ENCODE results near the gene PHGDH.
"Not testable (repeated sequence)": the region's sequence is repeated elsewhere in the genome, so short reads cannot be mapped to it uniquely, and the experiment has no call there.

The PHGDH gene

GRCh38 chr1:119681560-119681959, 30.2 kb upstream of the PHGDH start:
- no peaks in the 10 kb centered on the region for H3K36me3 ChIP-seq (ENCODE audit: insufficient read depth, low read length)
- H3K4me1 ChIP-seq (ENCODE audit: insufficient read depth, low read length), result peaks cover 19% of the 10 kb centered on the region
- H3K9ac ChIP-seq (ENCODE audit: low read depth, low read length), result no peak overlapping the region
- no peaks in the 10 kb centered on the region for H3K9me3 ChIP-seq (ENCODE audit: control insufficient read depth, insufficient read depth, low read length)

- Histone ChIP-seq H3K36me3 (ENCODE audit: insufficient read depth, low read length) (no peaks in the 10 kb centered on the region), H3K4me1 (ENCODE audit: insufficient read depth, low read length) (peaks cover 25% of the 10 kb centered on the region), H3K9me3 (ENCODE audit: control insufficient read depth, insufficient read depth, low read length) (no peaks in the 10 kb centered on the region), H3K9ac (ENCODE audit: low read depth, low read length) (no peak overlapping the region)
Measured at GRCh38 chr1:119682141-119682540, 29.6 kb upstream of the PHGDH start.

- Histone ChIP-seq H3K9ac (ENCODE audit: low read depth, low read length) (no peak overlapping the region), H3K4me1 (ENCODE audit: insufficient read depth, low read length) (peaks cover 39% of the 10 kb centered on the region), H3K36me3 (ENCODE audit: insufficient read depth, low read length) (no peaks in the 10 kb centered on the region), H3K9me3 (ENCODE audit: control insufficient read depth, insufficient read depth, low read length) (no peaks in the 10 kb centered on the region)
Measured at GRCh38 chr1:119683893-119684292, 27.8 kb upstream of the PHGDH start.

GRCh38 chr1:119686661-119687060, 25.1 kb upstream of the PHGDH start:
- Histone ChIP-seq H3K4me1 (ENCODE audit: insufficient read depth, low read length) (peaks cover 34% of the 10 kb centered on the region), H3K9me3 (ENCODE audit: control insufficient read depth, insufficient read depth, low read length) (no peaks in the 10 kb centered on the region), H3K36me3 (ENCODE audit: insufficient read depth, low read length) (no peaks in the 10 kb centered on the region), H3K9ac (ENCODE audit: low read depth, low read length) (no peak overlapping the region)

DNA sequence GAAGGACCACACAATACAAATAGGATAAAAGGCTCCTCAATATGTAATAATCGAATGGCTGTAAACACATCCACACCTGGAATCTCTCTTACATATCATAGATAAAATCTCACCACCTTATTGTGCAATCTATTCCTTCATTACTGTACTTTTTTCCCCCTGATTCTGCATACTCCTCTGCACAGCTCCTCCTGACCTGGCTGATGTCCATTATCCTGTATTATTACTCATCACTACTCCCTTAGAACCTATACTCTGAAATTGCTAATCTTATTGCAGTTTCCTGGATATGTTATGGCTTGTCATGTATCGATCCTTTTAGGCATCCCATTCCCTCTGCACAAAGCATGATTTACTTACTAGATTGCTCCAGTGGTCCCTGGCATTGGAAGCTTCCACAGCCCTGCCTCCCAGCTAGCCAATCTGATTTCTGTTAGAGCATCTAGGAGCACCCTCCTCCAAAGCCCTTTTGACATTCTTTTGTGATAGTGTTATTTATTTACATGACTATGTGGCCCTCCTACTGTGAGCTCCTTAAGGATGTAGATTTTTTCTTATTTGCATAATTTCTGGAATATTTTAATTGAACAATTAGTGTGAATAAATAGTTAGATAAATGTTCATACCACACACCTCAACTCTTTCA, 24.2 kb upstream of the PHGDH start:
- Histone ChIP-seq H3K4me1 (ENCODE audit: insufficient read depth, low read length) (peaks cover 34% of the 10 kb centered on the region), H3K9ac (ENCODE audit: low read depth, low read length) (no peak overlapping the region), H3K9me3 (ENCODE audit: control insufficient read depth, insufficient read depth, low read length) (no peaks in the 10 kb centered on the region), H3K36me3 (ENCODE audit: insufficient read depth, low read length) (no peaks in the 10 kb centered on the region)

DNA sequence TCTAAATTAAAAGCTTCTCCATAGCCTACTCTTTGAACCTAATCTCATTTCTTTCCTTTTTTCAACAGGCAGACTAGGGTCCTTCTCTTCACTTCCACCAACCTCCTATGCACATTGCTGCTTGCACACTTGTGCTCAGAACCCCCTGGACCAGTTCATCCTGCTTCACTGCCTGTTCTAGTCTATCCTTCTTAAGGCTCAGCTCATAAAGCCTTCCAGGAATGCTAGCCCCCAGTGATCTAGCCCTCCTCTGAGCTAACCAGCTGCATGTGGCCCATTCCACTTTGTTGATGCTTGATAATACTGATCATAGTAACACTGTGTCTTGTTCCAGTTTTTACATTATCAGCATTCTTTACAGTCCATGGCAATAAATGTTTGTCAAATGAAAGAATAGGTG, 22.9 kb upstream of the PHGDH start:
- H3K9ac ChIP-seq (ENCODE audit: low read depth, low read length), result no peak overlapping the region
- peaks cover 34% of the 10 kb centered on the region for H3K4me1 ChIP-seq (ENCODE audit: insufficient read depth, low read length)
- no peaks in the 10 kb centered on the region for H3K36me3 ChIP-seq (ENCODE audit: insufficient read depth, low read length)
- no peaks in the 10 kb centered on the region for H3K9me3 ChIP-seq (ENCODE audit: control insufficient read depth, insufficient read depth, low read length)

- peaks cover 34% of the 10 kb centered on the region for H3K4me1 ChIP-seq (ENCODE audit: insufficient read depth, low read length)
- no peaks in the 10 kb centered on the region for H3K9me3 ChIP-seq (ENCODE audit: control insufficient read depth, insufficient read depth, low read length)
- H3K36me3 ChIP-seq (ENCODE audit: insufficient read depth, low read length), result no peaks in the 10 kb centered on the region
- H3K9ac ChIP-seq (ENCODE audit: low read depth, low read length), result no peak overlapping the region
Measured at GRCh38 chr1:119689511-119689910, 22.2 kb upstream of the PHGDH start.

GRCh38 chr1:119696863-119697262, 14.9 kb upstream of the PHGDH start:
- not testable (repeated sequence) for H3K9ac ChIP-seq (ENCODE audit: low read depth, low read length); H3K9me3 ChIP-seq (ENCODE audit: control insufficient read depth, insufficient read depth, low read length); H3K4me1 ChIP-seq (ENCODE audit: insufficient read depth, low read length); H3K36me3 ChIP-seq (ENCODE audit: insufficient read depth, low read length)

GRCh38 chr1:119697598-119697997, 14.1 kb upstream of the PHGDH start:
- Histone ChIP-seq H3K4me1 (ENCODE audit: insufficient read depth, low read length) (no peaks in the 10 kb centered on the region), H3K36me3 (ENCODE audit: insufficient read depth, low read length) (no peaks in the 10 kb centered on the region), H3K9ac (ENCODE audit: low read depth, low read length) (no peak overlapping the region), H3K9me3 (ENCODE audit: control insufficient read depth, insufficient read depth, low read length) (peaks cover 3% of the 10 kb centered on the region)

- Histone ChIP-seq H3K9ac (ENCODE audit: low read depth, low read length) (no peak overlapping the region), H3K4me1 (ENCODE audit: insufficient read depth, low read length) (no peaks in the 10 kb centered on the region), H3K9me3 (ENCODE audit: control insufficient read depth, insufficient read depth, low read length) (peaks cover 3% of the 10 kb centered on the region), H3K36me3 (ENCODE audit: insufficient read depth, low read length) (no peaks in the 10 kb centered on the region)
Measured at GRCh38 chr1:119700326-119700725, 11.4 kb upstream of the PHGDH start.

DNA sequence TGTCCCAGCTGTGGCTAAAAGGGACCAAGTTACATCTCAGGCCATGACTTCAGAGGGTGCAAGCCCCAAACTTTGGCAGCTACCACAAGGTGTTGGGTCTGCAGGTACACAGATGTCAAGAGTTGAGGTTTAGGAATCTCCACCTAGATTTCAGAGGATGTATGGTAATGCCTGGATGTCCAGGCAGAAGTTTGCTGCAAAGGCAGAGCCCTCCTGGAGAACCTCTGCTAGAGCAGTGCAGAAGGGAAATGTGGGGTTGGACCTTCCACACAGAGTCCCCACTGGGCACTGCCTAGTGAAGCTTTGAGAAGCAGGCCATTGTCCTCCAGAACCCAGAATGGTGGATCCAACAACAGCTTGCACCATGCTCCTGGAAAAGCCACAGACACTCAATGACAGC, 10.1 kb upstream of the PHGDH start:
- no peaks in the 10 kb centered on the region for H3K4me1 ChIP-seq (ENCODE audit: insufficient read depth, low read length)
- peaks cover 3% of the 10 kb centered on the region for H3K9me3 ChIP-seq (ENCODE audit: control insufficient read depth, insufficient read depth, low read length)
- no peaks in the 10 kb centered on the region for H3K36me3 ChIP-seq (ENCODE audit: insufficient read depth, low read length)
- H3K9ac ChIP-seq (ENCODE audit: low read depth, low read length), result no peak overlapping the region

DNA sequence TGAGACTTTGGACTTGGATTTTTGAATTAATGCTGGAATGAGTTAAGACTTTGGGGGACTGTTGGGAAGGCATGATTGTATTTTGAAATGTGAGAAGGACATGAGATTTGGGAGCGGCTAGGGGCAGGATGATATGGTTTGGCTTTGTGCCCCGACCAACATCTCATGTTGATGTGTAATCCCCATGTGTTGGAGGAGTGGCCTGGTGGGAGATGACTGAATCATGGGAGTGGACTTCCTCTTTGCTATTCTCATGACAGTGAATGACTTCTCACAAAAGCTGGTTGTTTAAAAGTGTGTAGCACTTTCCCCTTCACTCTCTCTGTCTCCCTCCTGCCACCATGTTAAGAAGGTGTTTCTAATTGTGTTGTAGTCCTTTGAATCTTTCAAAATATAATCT, 9.3 kb upstream of the PHGDH start:
- H3K9me3 ChIP-seq (ENCODE audit: control insufficient read depth, insufficient read depth, low read length), result peaks cover 3% of the 10 kb centered on the region
- no peak overlapping the region for H3K9ac ChIP-seq (ENCODE audit: low read depth, low read length)
- H3K36me3 ChIP-seq (ENCODE audit: insufficient read depth, low read length), result no peaks in the 10 kb centered on the region
- no peaks in the 10 kb centered on the region for H3K4me1 ChIP-seq (ENCODE audit: insufficient read depth, low read length)

DNA sequence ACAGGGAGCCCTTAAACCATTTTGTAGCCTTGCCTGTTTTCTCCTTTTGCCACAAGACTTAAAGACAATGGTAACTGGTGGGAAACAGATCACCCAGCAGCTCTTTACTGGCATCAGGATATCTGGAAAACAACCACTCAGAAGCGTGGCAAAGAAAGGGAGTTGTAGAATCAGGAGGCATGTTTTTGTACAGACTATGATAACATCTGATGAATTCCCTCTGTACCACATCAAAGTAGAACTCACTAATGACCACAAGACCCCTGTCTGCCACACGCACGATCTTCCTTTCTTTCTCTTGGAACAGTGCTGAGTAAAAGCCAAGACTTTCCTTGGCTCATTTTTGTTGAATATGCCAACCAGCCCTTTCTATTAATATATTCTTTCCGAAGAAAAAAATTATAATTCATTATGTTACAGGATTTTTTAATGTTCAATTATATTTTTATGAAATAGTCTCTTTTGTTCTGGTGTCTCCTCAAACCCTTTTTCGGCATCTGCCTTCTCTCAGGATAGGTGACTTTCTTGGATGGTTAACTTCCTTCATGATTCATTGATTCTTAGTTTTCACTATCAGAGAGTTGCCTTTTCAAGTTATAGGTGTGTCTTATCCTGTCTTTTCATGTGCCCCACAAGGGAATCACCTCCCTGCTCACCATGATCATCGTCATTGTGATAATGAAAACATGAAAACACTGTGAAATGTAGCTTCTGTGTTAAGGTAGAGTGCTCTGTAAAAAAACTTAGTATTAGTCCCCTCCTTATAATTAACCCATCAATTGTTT, 7.9 kb upstream of the PHGDH start:
- Histone ChIP-seq H3K4me1 (ENCODE audit: insufficient read depth, low read length) (no peaks in the 10 kb centered on the region), H3K9me3 (ENCODE audit: control insufficient read depth, insufficient read depth, low read length) (peaks cover 3% of the 10 kb centered on the region), H3K36me3 (ENCODE audit: insufficient read depth, low read length) (no peaks in the 10 kb centered on the region), H3K9ac (ENCODE audit: low read depth, low read length) (no peak overlapping the region)

DNA sequence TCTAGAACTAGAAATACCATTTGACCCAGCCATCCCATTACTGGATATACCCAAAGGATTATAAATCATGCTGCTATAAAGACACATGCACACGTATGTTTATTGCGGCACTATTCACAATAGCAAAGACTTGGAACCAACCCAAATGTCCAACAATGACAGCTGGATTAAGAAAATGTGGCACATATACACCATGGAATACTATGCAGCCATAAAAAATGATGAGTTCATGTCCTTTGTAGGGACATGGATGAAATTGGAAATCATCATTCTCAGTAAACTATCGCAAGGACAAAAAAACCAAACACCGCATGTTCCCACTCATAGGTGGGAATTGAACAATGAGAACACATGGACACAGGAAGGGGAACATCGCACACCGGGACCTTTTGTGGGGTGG, 5.1 kb upstream of the PHGDH start:
- H3K9me3 ChIP-seq (ENCODE audit: control insufficient read depth, insufficient read depth, low read length); H3K36me3 ChIP-seq (ENCODE audit: insufficient read depth, low read length); H3K9ac ChIP-seq (ENCODE audit: low read depth, low read length); H3K4me1 ChIP-seq (ENCODE audit: insufficient read depth, low read length): not testable (repeated sequence)

DNA sequence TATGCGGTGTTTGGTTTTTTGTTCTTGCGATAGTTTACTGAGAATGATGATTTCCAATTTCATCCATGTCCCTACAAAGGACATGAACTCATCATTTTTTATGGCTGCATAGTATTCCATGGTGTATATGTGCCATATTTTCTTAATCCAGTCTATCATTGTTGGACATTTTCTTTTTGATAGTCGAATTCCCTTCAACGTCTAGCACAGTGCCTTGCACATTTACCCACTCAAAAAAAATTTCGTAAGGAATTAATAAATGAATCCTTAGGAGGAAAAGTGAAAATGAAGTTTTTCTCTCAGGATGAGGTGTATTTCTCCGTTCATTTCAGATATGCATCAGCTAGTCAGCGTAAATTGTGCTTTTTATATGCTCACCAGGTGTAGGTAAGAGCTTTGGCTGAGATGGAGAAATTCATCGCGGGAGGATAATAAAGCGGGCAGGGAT, 354 bp upstream of the PHGDH start:
- H3K36me3 ChIP-seq (ENCODE audit: insufficient read depth, low read length); H3K9me3 ChIP-seq (ENCODE audit: control insufficient read depth, insufficient read depth, low read length): not testable (repeated sequence)
- Histone ChIP-seq H3K4me1 (ENCODE audit: insufficient read depth, low read length) (peaks cover 20% of the 10 kb centered on the region), H3K9ac (ENCODE audit: low read depth, low read length) (peak overlapping the region; percentile 100; the same call in 1 of the 2 replicates)
